M059J (cell line): ENCODE results near the gene SLC39A6. TPM values are rescaled to one million over a fixed set of nuclear protein-coding genes. Genes with fewer than 3 reads are reported as not detected.

Source experiments
- DNase-seq: peaks from one replicate; pipeline ENCODE4 v3.0.0-alpha.2; 2012; ENCODE audit warnings: low read depth
- total RNA-seq: library from RNA; depleted of rRNA; stranded (reverse); fragments of >200 nt; shearing (Covaris generic); gene quantifications from 2 replicates; pipeline ENCODE4 v1.2.3, GENCODE V29; 2014; rRNA removed

Gene SLC39A6
- total RNA-seq, 1 experiment from 2014 or later = 101 TPM

- no peak for DNase-seq
Observed at GRCh38 chr18:36058674-36059073, 70.5 kb downstream of the SLC39A6 start.

Other genes with a start within 250 kb of the SLC39A6 start
- 37.8 and 68.5 TPM in 2 replicates for gene RPRD1A, start 61.8 kb downstream of the SLC39A6 start, total RNA-seq
- 58.1 and 63.9 TPM in 2 replicates for gene ELP2, start 559 bp upstream of the SLC39A6 start, total RNA-seq
- gene MOCOS, start 58.2 kb upstream of the SLC39A6 start, total RNA-seq = 3.2 and 10.2 TPM in 2 replicates
- 8.1 and 13.1 TPM in 2 replicates for gene FHOD3, start 168.4 kb upstream of the SLC39A6 start, total RNA-seq